ENCODE data around the gene MYO19.

Gene MYO19

DNA sequence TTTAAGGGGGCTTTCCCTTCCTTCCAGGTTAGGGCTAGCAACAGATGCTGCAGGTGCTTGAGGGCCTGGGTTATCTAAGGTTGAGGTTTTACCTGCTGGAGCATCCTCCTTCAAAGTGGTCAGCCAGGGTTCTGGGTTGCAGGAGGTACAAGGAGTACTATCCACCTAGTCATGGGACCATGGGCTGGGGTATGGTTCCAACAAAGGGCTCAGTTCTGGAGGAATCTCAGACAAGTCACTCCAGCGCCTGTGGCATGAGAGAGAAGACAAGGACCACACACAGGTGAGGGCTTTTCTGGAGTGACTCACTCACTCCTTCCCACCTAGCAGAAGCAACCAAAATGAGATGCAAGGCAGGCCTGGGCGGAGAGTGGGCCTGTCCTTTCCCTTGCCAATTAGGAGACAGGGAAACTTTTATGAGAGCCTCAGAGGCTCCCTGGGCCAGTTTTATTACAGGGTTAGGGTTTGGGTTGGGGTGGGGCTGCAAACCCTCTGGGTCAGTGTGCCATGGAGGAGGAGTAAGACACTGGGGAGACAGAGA lies 2.2 kb downstream of the MYO19 start:
- no peak overlapping the region for H3K27ac ChIP-seq
- no peak overlapping the region for H3K4me3 ChIP-seq
- no peak for DNase-seq (ENCODE audit: low spot score)
- TF ChIP-seq, protein P1, sequence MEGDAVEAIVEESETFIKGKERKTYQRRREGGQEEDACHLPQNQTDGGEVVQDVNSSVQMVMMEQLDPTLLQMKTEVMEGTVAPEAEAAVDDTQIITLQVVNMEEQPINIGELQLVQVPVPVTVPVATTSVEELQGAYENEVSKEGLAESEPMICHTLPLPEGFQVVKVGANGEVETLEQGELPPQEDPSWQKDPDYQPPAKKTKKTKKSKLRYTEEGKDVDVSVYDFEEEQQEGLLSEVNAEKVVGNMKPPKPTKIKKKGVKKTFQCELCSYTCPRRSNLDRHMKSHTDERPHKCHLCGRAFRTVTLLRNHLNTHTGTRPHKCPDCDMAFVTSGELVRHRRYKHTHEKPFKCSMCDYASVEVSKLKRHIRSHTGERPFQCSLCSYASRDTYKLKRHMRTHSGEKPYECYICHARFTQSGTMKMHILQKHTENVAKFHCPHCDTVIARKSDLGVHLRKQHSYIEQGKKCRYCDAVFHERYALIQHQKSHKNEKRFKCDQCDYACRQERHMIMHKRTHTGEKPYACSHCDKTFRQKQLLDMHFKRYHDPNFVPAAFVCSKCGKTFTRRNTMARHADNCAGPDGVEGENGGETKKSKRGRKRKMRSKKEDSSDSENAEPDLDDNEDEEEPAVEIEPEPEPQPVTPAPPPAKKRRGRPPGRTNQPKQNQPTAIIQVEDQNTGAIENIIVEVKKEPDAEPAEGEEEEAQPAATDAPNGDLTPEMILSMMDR (IDR thresholded peaks at IDR 0.05) = no peak

DNA sequence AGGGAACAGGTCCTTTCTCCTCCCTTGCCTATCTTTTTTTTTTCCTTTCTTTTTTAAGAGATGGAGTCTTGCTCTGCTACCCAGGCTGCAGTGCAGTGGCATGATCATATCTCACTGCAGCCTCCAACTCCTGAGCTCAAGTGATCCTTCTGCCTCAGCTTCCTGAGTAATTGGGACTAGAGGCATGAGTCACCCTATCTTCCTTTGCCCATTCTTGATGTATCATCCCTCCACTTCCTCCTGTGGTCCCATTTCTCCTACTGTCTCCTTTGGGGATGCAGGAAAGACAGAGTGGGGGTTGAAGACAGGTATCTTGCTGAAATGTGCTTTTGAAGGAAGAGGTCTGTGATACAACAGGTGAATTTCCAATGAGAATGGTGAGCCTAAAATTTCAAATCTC lies 5.5 kb downstream of the MYO19 start:
- TF ChIP-seq, protein P1 (IDR thresholded peaks at IDR 0.05) = no peak
- Histone ChIP-seq H3K27ac (no peak overlapping the region), H3K4me3 (no peak overlapping the region)
- DNase-seq (ENCODE audit: low spot score) = no peak

DNA sequence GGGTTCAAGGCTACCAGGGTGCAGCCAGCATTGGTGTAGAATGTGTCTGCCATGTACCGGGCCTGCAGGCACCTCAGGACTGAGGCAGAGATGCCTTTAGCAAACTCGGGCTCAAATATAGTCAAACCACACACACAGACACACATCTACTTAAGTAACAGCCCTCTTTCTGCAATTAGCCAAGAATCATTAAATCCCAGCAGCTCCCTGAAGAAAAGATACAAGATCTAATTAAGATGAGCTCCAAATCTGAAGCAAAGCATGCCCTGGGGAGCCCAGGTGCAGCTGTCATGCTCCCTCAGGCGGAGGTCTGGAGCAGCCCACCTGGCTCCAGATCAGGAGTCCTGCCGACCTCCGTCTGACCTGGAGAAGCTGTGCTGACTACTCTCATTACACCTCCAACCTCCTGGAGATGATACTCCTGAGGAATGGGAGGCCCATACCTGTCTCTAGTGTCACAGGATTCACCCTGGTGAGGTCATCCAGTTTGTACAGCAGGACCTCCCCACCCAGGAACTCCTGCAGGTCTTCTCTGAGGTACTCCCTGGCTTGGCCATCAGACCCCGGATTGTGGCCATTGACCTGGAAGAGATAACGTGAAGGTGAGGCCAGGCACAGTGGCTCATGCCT lies 6.9 kb downstream of the MYO19 start:
- H3K27ac ChIP-seq = no peak overlapping the region
- TF ChIP-seq, protein P1 (IDR thresholded peaks at IDR 0.05) = no peak
- no peak for DNase-seq (ENCODE audit: low spot score)

DNA sequence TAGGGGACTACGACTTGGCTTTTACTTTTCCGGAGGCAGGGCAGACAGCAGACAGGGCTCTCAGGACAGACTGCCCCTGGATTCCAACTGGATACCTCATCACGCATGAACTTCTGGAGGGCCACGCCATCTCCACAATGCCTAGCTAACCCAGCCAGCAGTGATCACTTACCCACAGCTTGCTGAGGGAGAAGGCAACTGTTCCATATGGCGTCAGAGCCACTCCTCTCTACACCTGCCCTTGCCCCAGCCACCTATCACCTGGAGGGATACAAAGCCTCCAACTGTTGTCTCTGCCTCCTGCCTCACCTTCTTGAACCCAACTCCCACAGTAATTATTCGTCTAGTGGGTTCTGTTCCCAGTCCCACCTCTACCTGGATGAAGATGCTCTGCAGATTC lies 8.8 kb downstream of the MYO19 start:
- Histone ChIP-seq H3K27ac (no peak overlapping the region), H3K4me3 (no peak overlapping the region)
- DNase-seq (ENCODE audit: low spot score) = no peak
- TF ChIP-seq, protein P1 (IDR thresholded peaks at IDR 0.05) = no peak

More for the DNA sequence above, 6.9 kb downstream of the MYO19 start:
- H3K4me3 ChIP-seq = no peak overlapping the region

DNA sequence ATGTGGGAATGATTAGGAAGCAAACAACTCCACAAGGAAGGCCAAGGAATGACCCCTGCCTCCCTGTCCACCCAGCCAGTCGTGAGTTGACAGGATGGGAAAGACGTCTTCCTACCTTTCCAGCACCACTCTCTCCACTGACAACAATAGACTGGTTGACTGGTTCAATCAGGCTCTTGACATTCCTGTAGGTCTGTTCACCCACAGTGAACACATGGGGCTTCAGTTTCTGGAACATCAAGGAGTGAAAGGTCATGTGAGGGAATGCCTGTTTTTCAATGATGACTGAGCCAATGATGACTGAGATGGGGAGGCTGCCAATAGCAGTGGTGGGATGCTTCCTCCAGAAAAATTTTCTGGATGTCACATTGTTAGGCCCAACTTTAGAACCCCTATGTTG lies 9.6 kb downstream of the MYO19 start:
- TF ChIP-seq, protein P1 (IDR thresholded peaks at IDR 0.05) = no peak
- Histone ChIP-seq H3K4me3 (no peak overlapping the region), H3K27ac (no peak overlapping the region)
- DNase-seq (ENCODE audit: low spot score) = no peak

DNA sequence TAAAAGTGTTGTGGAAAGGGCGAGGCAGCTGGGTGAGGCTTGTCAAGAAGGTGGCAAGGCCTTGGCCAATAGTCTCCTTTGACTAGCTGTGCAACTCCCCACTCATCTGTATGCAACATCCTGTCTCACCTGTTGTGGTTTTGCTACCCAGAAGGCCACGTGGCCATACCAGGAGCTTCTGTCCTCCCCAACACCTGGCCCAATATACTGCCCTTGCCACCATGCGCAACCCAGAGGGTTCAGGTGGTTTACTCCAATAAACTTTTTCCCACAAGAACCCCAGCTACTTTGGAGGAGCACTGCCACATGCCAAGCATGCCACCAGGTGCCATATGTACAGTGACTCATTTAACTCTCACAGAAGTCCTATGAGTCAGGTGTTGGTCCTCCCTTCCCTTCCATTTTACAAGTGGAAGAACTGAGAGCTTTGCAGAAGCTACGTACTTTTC lies 10.2 kb downstream of the MYO19 start:
- TF ChIP-seq, protein P1 (IDR thresholded peaks at IDR 0.05) = no peak
- DNase-seq (ENCODE audit: low spot score) = no peak
- no peak overlapping the region for H3K4me3 ChIP-seq
- H3K27ac ChIP-seq = no peak overlapping the region

DNA sequence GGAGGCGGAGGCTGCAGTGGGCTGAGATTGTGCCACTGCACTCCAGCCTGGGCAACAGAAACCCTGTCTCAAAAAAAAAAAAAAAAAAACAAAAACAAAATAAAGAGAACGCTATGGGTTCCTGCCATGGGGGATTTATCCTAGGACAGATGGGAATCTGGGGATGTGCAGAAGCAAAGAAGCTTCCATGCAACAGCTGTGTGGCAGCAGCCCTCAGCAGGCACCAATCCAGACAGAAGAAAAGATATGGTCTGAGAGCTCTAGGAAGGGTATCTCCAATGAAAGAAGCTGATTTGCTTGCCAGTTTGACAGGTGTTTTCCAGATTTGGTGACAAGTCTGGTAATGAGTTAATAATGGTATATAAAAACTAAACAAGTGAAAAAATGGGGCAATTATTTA lies 11.6 kb downstream of the MYO19 start:
- Histone ChIP-seq H3K27ac (no peak overlapping the region), H3K4me3 (no peak overlapping the region)
- no peak for DNase-seq (ENCODE audit: low spot score)
- TF ChIP-seq, protein P1 (IDR thresholded peaks at IDR 0.05) = no peak

Data from coronary artery (tissue), 2 donors.